Measurements from ENCODE around the gene COQ7.

Gene COQ7

GRCh38 chr16:19104607-19105006 lies 37.2 kb downstream of the COQ7 start:
- Mint-ChIP-seq H3K27ac (peak overlapping the region; percentile 12 to 40 (median 39)), H3K9me3 (no peaks in the 10 kb centered on the region), H3K4me1 (peaks cover 35% of the 10 kb centered on the region), H3K4me3 (no peak overlapping the region), H3K36me3 (ENCODE audit: low read depth) (no peaks in the 10 kb centered on the region), H3K27me3 (ENCODE audit: low read depth) (peaks cover 4% of the 10 kb centered on the region)
- TF ChIP-seq, protein P1, sequence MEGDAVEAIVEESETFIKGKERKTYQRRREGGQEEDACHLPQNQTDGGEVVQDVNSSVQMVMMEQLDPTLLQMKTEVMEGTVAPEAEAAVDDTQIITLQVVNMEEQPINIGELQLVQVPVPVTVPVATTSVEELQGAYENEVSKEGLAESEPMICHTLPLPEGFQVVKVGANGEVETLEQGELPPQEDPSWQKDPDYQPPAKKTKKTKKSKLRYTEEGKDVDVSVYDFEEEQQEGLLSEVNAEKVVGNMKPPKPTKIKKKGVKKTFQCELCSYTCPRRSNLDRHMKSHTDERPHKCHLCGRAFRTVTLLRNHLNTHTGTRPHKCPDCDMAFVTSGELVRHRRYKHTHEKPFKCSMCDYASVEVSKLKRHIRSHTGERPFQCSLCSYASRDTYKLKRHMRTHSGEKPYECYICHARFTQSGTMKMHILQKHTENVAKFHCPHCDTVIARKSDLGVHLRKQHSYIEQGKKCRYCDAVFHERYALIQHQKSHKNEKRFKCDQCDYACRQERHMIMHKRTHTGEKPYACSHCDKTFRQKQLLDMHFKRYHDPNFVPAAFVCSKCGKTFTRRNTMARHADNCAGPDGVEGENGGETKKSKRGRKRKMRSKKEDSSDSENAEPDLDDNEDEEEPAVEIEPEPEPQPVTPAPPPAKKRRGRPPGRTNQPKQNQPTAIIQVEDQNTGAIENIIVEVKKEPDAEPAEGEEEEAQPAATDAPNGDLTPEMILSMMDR (IDR thresholded peaks at IDR 0.05; ENCODE audit: unreplicated experiment in 3 of 3) = no peak

DNA sequence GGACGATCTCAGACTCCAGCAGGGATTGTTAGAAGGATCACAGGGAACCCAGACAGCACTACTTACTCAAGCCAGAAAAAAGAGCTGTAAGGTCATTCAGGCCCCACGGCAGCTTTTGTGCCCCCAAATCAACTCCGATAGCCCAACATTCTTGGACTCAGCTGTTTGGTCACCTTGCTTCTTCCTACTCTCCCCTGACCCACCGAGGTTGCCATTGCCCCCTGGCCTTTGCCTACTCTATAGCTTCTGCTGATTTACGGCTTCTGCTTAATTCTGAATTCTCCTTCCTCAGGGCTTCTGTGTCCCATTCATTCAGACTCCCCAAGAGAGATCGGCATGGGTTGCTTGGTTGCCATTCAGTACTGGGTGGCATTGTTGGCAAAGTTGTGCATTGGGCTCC lies 37.7 kb downstream of the COQ7 start:
- Mint-ChIP-seq H3K9me3 (no peaks in the 10 kb centered on the region), H3K27ac (peak overlapping the region in 2 of 3 experiments; percentile 39 to 40), H3K27me3 (ENCODE audit: low read depth) (peaks cover 4% of the 10 kb centered on the region), H3K4me1 (peaks cover 35% of the 10 kb centered on the region), H3K36me3 (ENCODE audit: low read depth) (no peaks in the 10 kb centered on the region), H3K4me3 (no peak overlapping the region)
- TF ChIP-seq, protein P1 (IDR thresholded peaks at IDR 0.05; ENCODE audit: unreplicated experiment in 3 of 3) = no peak

DNA sequence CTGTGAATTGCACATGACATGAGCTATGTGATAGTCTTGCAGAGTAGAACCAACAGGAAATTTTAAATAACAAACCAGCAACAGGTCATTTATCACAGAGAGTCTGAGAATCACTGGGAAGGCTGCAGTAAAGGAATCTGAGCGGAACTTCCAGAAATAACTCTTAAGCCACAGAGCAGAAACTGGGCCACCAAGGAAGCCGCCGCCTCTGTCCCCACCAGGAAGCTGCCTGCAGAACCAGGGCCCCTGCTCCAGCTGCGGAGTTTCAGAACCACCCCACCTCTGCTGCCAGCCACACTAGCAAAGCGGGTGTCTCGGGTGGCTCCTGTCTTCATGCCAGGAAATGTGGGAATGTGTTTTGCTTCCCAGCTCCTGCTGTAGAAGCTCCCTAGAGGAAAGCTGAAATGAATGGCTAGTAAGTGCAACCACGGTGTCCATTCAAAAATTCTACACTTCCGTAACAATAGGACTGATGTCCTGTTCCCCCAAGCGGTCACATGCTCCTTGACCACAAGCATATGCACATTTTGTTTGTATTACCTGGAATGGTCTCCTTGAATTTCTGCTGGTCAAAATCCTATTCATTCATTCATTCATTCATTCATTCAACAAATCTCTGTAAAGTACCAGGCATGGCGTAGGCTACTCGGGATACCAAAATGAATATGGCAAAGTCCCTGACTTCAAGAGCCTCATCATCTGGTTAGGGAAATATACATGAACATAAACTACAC lies 38.6 kb downstream of the COQ7 start:
- peak overlapping the region; percentile 31 to 61 (median 50) for H3K27ac Mint-ChIP-seq
- TF ChIP-seq, protein P1 (IDR thresholded peaks at IDR 0.05; ENCODE audit: unreplicated experiment in 3 of 3) = no peak
- H3K27me3 Mint-ChIP-seq (ENCODE audit: low read depth) = peaks cover 4% of the 10 kb centered on the region
- no peak overlapping the region for H3K4me3 Mint-ChIP-seq
- no peaks in the 10 kb centered on the region for H3K9me3 Mint-ChIP-seq
- peaks cover 35% of the 10 kb centered on the region for H3K4me1 Mint-ChIP-seq
- no peaks in the 10 kb centered on the region for H3K36me3 Mint-ChIP-seq (ENCODE audit: low read depth)

GRCh38 chr16:19106625-19107020 lies 39.2 kb downstream of the COQ7 start:
- H3K4me1 Mint-ChIP-seq = peaks cover 35% of the 10 kb centered on the region
- TF ChIP-seq, protein P1 (IDR thresholded peaks at IDR 0.05; ENCODE audit: unreplicated experiment in 3 of 3) = no peak
- no peaks in the 10 kb centered on the region for H3K9me3 Mint-ChIP-seq
- no peaks in the 10 kb centered on the region for H3K36me3 Mint-ChIP-seq (ENCODE audit: low read depth)
- no peak overlapping the region for H3K4me3 Mint-ChIP-seq
- H3K27me3 Mint-ChIP-seq (ENCODE audit: low read depth) = peaks cover 4% of the 10 kb centered on the region
- H3K27ac Mint-ChIP-seq = peak overlapping the region in 2 of 3 experiments; percentile 31 to 50

- no peaks in the 10 kb centered on the region for H3K9me3 Mint-ChIP-seq
- no peak overlapping the region for H3K4me3 Mint-ChIP-seq
- H3K27ac Mint-ChIP-seq = no peak overlapping the region
- no peaks in the 10 kb centered on the region for H3K36me3 Mint-ChIP-seq (ENCODE audit: low read depth)
- peaks cover 40% of the 10 kb centered on the region for H3K4me1 Mint-ChIP-seq
- TF ChIP-seq, protein P1 (IDR thresholded peaks at IDR 0.05; ENCODE audit: unreplicated experiment in 3 of 3) = no peak
- peaks cover 3% of the 10 kb centered on the region for H3K27me3 Mint-ChIP-seq (ENCODE audit: low read depth)
These were observed 41.2 kb downstream of the COQ7 start for GRCh38 chr16:19108409-19109287.

Measured in nephron (organoid).